HG03442 (cell line): ENCODE measurements around the gene DNAI1.

Experiments used
- ATAC-seq: cut with Tn5 transposase; IDR thresholded peaks from one replicate; pipeline ENCODE4 v1.9.1; 2021; ENCODE audit warnings: mild to moderate bottlenecking, moderate library complexity; ENCODE audit not compliant: unreplicated experiment

Gene DNAI1

DNA sequence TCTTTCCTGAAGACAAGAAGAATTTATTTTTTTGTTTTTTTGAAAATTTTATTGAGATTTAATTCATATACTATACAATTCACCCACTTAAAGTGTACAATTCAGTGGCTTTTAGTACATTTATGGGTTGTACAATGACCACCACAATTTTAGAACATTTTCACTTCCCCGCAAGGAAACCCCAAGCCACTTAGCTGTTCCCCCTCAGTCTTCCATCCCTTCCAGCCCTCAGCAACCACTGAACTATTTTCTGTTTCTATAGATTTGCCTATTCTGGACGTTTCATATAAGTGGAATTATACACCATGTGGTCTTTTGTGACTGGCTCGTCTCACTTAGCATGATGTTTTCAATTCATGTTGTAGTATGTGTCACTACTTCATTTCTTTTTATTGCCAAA lies 28.0 kb downstream of the DNAI1 start:
- no peak for ATAC-seq

DNA sequence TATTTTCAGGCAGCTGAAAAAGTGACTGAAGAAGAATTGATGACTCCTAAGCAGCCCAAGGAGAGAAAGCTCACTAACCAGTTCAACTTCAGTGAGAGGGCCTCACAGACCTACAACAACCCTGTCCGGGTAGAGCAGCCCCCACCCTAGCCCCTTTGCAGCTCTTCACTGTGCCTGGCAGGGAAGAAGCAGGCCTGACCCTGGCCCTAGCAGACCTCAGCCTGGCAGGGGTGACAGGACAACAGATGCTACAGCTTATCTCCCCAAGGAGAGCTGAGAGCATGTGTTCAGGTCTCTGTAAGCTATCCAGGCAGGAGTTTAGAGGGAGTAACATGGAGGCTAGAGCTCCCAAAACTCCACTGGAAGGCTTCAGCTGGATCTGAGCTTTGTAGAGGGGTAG lies 31.8 kb downstream of the DNAI1 start:
- ATAC-seq, result no peak

GRCh38 chr9:34490760-34491159 lies 32.2 kb downstream of the DNAI1 start:
- no peak for ATAC-seq

DNA sequence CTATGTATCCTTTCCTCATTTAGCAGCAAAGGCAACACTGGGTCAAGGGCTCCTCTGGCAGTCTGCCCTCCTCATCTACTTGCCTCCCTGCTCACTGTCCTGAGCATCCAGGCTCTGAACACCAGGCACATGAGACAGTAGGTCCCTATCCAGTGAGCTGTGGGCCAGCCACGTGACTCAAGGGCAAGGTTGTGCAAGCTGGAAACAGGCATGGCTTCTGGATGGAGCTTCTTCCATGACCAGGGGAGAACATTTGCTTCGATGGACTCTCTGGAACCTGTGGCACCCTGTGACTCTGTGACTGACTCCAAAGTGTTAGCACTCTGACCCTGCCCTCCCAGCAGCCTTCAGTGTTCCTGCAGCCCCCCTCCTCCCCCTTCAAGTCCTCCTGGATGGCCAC lies 33.0 kb downstream of the DNAI1 start:
- no peak for ATAC-seq

GRCh38 chr9:34492051-34492450 lies 33.4 kb downstream of the DNAI1 start:
- no peak for ATAC-seq

- ATAC-seq, result no peak
Observed at GRCh38 chr9:34493972-34494535, 35.4 kb downstream of the DNAI1 start.

GRCh38 chr9:34496149-34496712 lies 37.6 kb downstream of the DNAI1 start:
- ATAC-seq, result no peak

GRCh38 chr9:34498553-34498952 lies 39.9 kb downstream of the DNAI1 start:
- no peak for ATAC-seq

DNA sequence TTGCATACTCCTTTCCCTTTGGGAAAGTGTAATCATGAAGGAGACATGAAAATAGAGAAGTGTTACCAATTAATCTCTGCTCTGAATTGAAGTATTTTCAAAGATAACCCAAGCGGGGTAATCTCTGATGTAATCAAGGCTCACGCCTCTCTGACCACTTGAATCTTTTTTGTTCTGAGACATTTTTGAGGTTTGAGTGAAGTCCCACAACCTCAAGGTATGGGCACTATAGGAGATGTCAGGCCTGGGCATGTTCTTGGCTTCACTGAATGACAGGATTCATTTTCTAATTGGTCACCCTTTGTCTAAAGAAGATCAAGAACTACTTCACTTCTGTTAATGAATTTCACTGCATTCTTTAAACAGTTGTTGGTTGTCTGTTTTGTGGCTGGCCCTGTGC lies 40.5 kb downstream of the DNAI1 start:
- no peak for ATAC-seq

- no peak for ATAC-seq
Observed at GRCh38 chr9:34500623-34501267, 42.1 kb downstream of the DNAI1 start.

DNA sequence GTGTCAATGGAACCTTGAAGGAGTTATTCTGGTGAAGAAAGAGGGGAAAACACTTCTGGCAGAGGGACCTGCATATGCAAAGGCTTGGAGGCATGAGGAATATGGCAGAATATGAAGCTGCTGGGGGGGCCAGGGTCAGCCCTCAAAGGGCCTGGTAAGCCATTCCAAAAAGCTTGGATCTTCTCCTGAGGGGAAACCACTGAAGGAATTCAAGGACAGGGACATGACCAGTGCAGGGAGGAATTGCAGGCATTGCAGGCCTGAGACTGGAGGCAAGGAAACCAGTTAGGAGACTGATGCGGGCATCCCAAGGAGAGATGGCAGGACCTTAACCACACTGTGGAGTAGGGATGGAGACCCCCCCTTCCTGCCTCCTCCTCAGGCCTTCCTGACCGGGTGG lies 42.8 kb downstream of the DNAI1 start:
- ATAC-seq, result no peak

DNA sequence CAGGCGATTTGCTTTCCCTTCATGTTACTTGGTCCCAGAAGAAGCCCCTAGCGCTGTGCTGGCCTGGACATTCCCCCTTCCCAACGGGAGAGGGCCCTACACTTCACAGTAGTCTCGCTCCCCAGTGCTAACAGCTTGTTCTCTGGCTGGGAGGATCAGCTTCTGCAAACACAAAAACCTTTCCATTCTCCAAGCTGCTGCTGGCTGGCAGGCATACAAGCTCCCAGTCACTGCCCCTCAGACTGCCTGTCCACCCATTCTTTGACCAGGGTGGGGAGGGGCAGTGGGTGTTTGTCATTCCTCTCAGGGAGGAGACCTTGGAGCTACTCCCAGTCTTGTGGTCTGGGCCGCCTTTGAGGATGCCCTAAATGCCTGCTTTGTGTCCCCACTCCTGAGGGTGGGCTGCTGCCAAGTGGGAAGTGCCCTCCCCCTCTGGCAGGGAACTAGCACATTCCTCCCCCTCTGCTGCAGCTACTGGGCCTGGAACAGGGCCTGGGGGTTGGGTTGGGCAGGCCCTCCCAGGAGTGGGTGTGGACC lies 43.4 kb downstream of the DNAI1 start:
- ATAC-seq, result no peak

GRCh38 chr9:34502471-34502870 lies 43.9 kb downstream of the DNAI1 start:
- ATAC-seq, result no peak

- ATAC-seq, result no peak
Observed at GRCh38 chr9:34502891-34503290, 44.3 kb downstream of the DNAI1 start.

- ATAC-seq, result no peak
Observed at GRCh38 chr9:34503406-34503805, 44.8 kb downstream of the DNAI1 start.

DNA sequence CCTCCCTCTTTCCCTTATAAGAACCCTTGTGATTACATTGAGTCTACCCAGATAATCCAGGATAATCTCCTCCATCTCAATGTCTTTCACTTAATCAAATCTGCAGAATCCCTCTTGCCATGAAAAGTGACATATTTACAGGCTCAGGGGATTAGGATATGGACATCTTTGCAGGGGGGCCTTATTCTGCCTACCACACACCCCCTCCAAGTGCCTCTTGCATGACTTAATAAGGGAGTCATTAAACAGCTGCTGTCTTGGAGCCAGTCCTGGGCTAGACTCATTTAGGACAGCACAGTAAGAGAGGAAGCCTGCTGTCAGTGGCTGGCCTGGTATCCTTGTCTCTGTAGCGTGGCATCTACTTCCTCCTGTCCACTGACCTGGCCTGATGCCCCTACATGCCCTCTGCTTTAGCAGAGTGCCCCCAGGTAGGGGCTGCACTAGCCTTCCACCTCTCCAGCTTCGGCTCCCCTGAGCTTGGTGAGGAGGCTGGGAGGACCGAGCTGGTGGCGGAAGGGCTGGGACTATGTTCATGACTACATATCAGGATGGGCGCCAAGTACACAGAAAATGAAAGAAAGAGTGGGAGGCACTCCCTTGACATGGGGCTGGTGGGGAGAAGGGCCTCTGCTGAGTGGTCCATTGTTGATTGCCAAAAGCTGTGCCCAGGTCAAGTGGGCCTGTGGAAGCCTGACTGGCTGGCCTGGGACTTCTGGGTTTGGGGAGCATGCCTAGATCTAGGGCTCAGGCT lies 46.9 kb downstream of the DNAI1 start:
- ATAC-seq, result no peak

GRCh38 chr9:34506623-34507022 lies 48.0 kb downstream of the DNAI1 start:
- no peak for ATAC-seq

DNA sequence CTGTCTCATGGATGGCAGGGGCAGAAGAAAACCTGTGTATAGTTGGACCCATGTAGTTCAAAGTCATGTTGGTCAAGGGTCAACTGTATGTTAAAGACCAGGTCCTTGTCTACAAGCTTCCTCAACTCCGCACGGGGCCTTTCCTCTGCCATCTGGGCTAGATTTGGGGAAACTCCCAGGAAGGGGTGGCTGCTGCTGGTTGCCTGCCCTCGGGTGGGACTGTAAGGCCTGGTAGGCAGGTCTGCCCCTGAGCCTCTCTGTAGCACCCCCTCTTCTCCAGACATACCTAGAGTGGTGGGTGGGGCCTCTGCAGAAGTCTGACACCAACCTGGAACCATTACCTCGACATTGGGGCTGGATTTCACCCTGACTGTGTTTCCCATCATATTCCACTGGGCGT lies 49.0 kb downstream of the DNAI1 start:
- ATAC-seq, result no peak

DNA sequence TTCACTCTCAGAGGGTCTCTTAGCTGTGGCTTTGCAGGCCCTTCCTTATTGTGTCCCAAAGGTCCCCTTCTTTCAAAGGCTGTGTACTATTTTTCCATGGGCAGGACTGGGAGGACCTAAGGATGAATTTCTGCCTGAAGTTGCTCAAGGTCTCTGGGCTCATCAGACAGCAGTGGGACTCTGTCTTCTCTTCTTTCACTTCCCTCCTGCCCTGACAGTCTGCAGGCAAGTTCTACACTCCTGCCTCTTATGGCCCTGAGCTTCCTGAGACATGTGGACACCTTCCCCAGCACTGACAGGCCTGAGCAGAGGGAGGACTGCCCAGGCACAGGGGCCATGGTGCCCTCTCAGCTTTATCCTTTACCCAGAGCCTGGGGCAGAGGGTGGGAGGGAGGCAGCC lies 49.4 kb downstream of the DNAI1 start:
- no peak for ATAC-seq

GRCh38 chr9:34508463-34508862 lies 49.9 kb downstream of the DNAI1 start:
- ATAC-seq, result no peak

- ATAC-seq, result no peak
Observed at GRCh38 chr9:34508951-34509350, 50.3 kb downstream of the DNAI1 start.
